ENCODE results near the gene SARS2.

- TF ChIP-seq CTCF (conservative IDR thresholded peaks at IDR 0.05; ENCODE audit: low read length) (no peak), EZH2phosphoT487 (IDR thresholded peaks at IDR 0.05; ENCODE audit: borderline replicate concordance) (no peak)
These were observed 51.2 kb downstream of the SARS2 start for GRCh38 chr19:38879400-38879751.

Measured in Loucy (cell line).